NCI-H2029 treated with DMSO at 0.1 percent for 48 hours (cell line): ENCODE measurements around the gene APOLD1.
"Not testable (repeated sequence)": the region's sequence is repeated elsewhere in the genome, so short reads cannot be mapped to it uniquely, and the experiment has no call there.

Experiments
- DNase-seq: peaks from one replicate; lab custom pipeline; 2025; lab: John Stamatoyannopoulos, UW

APOLD1 gene

GRCh38 chr12:12784911-12785814 is at the start of gene APOLD1:
Gene APOLD1, plus strand, starts transcription at chr12:12785659. Its CDS starts 33 bp downstream, at chr12:12785692.
- no peak for DNase-seq

GRCh38 chr12:12736759-12737676 is 48.4 kb upstream of the APOLD1 start:
- peak; percentile 26 for DNase-seq

- not testable (repeated sequence) for DNase-seq
Measured at GRCh38 chr12:12738152-12738551, 47.3 kb upstream of the APOLD1 start.

DNA sequence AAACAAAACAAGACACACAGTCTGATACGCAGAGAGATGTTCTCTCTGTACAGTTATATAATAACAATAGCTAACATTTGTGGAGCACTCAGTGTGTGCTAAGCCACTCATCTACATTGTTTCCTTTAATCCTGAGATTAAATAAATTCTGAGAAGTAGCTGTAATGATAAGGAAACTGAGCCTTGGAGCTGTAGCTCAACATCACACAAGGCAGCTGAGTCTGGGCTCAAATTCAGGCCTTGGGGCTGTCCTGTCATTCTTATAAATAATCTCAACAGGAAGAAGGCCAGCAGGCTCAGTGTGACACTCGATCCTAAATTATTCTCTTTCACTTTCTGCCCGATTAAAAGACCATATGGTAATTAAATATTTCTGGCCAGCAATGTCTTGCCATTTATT is 43.8 kb upstream of the APOLD1 start:
- no peak for DNase-seq

- peak; percentile 59 for DNase-seq
Measured at GRCh38 chr12:12744546-12745305, 40.7 kb upstream of the APOLD1 start.

- no peak for DNase-seq
Measured at GRCh38 chr12:12745576-12746211, 39.8 kb upstream of the APOLD1 start.

- DNase-seq, result no peak
Measured at GRCh38 chr12:12747278-12747677, 38.2 kb upstream of the APOLD1 start.

- DNase-seq, result no peak
Measured at GRCh38 chr12:12748044-12748443, 37.4 kb upstream of the APOLD1 start.

DNA sequence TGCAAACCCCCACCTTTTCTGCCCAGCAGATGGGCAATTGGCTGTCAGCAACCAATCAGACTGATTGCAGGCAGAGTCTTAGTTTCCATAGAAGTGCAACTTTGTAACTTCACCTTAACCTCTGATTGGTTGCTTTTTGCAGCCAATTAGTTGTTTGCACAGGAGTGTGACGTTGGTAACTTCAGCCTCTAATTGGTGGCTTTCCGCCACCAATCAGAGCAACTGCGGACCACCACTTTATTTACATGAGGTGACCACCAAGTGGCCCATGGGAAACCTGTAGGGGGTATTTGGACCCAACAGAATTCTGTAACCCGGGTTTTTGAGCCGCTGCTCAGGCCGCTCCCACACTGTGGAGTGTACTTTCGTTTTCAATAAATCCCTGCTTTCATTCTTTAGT is 36.0 kb upstream of the APOLD1 start:
- no peak for DNase-seq

DNA sequence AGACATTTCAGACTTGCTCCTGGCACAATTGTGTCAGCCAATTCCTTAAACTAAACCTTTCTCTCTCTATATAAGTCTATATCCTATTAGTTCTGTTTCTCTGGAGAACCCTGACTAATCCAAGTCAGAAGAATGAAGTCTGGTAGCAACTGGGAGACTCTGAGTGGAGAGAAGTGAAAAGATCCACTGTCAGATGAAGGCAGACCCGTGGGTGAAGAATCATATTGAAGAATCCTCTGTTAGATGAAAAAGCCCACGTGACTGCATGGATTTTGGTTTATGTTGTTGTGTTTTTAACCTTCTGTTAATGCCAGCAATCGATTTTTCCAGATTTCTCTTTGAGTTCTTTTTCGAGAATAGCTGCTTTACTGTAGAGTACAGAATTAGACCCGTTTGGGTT is 29.5 kb upstream of the APOLD1 start:
- no peak for DNase-seq

DNA sequence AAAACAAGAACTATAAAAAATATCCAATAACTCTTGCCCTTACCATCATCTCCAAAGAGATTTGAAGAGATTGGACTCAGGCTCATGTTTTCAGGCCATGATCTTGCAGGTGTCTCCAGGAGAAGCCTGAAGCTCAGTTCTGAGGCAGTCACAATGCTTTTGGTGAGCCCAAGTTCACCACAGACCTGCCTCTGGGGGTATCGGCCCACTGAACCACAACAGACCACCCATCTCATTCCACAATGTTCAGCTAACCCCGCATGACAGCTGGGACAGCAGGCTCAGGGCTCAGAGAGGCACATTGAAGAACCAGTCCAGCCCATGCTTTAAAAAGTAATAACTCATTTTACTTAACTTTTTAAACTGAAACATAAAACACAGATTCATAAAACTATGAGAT is 28.3 kb upstream of the APOLD1 start:
- no peak for DNase-seq

GRCh38 chr12:12759234-12759915 is 26.1 kb upstream of the APOLD1 start:
- no peak for DNase-seq

DNA sequence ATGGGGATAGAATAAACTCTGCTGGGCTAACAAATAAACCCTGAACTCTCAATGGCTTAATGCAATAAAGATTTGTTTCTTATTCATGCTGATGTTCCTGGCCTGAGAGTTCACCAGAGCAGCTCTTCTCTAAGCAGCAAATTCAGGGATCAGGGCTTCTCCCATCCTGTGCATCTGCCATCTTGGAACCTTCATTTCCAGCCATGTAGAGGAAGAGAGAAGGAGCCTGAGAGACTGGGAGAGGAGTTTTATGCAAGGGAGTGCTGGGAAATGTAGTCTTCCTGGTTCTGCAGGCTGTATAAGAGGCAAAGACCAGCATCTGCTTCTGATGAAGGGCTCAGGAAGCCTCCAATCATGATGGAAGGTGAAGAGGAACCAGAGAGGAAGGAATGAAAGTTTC is 20.6 kb upstream of the APOLD1 start:
- DNase-seq, result no peak

GRCh38 chr12:12770262-12770661 is 15.2 kb upstream of the APOLD1 start:
- no peak for DNase-seq

DNA sequence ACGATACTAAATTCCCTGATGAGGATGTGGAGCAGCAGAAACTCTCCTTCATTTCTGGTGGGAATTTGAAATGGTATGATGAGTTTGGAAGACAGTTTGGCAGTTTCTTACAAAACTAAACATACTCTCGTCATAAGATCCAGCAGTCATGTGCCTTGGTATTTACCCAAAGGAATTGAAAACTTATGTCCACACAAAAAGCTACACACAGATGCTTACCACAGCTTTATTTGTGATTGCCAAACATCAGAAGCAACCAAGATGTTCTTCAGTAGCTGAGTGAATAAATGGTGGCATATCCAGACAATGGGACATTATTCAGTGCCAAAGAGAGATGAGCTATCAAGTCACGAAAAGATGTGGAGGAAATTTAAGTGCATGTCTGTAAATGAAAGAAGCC is 10.7 kb upstream of the APOLD1 start:
- DNase-seq, result no peak

GRCh38 chr12:12776261-12776660 is 9.2 kb upstream of the APOLD1 start:
- no peak for DNase-seq

DNA sequence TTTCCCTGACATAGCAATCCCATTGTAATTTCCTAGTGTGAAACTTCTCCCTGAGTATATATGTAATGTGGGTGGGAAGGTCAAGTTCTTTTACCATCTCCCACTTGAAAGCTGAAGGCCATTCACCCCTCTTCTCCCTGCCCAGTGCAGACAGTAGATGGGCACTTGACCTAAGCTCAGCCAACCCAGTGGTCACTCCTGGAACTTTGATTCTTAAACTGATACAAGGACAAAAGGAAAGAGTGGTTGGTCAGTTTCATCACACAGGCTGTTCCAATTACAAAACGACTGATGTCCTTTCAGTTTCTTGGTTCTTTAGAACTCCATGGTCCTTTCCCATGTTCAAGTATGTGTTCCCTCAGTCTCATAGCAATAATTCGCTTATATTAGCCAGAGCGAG is 8.4 kb upstream of the APOLD1 start:
- no peak for DNase-seq

GRCh38 chr12:12779007-12779406 is 6.5 kb upstream of the APOLD1 start:
- no peak for DNase-seq

DNA sequence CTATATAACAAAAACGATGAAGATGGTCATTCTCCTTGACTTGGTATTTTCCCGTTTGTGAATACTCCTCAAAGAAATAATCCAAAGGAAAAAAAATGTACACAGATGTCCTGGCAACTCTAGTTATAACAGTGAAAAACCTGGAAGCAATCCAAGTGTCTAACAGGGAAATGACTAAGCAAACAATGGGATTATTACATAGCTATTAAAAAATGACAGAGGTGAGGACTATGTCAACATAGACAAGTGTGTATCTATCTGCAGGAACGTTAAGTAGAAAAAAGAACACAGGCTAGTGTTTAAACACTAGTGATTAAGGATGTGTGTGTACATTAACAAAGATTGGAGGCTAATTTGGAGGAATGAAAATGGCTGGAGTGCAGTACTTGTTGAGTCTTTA is 5.9 kb upstream of the APOLD1 start:
- DNase-seq, result peak; percentile 94

DNA sequence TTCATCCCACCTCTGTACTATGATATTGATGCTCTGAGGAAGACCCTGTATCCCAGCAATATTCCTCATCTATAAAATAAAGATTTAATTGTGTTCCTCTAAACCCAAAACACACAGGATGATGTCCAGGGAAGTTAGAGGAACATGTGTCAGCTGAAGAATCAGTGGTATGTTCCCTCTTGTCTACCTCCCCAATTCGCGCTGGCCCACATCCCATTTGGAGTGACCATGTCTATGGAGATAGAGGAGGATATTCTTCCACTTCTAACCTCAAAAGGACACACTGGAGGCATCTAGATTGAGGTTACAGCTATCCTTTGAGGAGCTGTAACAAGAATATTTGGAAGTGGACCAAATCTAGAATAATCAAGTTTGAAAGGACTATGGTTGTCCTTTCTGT is 1.3 kb upstream of the APOLD1 start:
- no peak for DNase-seq

DNA sequence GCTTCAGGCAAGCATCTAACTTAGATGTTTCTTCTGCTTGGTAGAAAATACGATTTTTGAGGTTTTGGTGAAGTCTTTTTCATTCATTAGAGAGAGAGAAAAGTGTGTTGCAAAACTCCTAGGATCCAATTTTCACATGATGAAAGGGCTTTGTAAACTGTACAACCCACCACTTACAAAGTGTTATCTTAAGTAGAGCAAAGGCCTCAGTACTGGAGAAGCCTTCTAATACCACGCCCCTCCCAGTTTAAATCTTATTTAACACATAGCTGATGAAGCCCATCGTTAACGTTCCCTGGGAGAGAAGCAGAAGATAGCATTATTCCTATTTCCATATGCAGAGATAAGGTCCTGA is 869 bp downstream of the APOLD1 start:
- no peak for DNase-seq
